Stimulated activated CD4-positive, alpha-beta T cell treated with anti-CD3 and anti-CD28 coated beads, Interleukin-2, amount 100 ng/mL, for 48 hours (primary cell): ENCODE data around the gene AGPAT2.

ENCODE experiments used
- DNase-seq, 2 donors: peaks; one replicate each; pipeline ENCODE4 v3.0.0-alpha.2; 2020

AGPAT2 gene

DNA sequence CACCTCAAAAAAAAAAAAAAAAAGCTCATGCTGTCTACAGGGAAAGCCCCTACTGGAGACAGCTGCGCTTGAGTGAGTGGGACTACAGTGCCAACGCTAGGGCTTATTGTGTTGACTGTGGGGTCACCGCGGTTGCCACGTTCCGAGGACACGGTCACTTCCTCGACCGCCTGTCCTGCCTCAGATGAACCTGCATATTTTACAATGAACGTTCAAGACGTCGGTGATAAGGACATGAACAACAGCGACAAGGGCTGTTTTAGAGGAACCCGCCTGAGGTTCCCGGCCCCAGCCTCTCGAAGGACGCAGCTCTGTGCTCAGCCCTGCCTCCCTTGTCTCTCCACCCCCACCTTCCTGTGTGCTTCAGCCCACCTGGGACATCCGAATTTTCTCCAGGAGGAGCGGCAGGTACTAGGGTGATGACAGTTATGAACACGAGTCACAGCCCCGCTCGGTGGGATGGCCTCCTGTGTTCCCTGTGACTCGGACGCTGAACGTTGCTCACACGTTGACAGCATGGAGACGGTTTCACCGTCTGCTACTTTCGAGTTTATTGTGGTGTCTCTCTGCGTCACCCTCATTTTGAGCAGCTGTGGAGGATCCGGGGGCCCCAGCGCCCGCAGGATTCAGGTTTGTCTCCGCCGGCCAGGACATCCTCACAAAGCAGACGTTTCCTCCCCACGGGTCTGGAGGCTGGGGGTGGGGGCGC, 13.9 kb upstream of the AGPAT2 start:
- DNase-seq = peak; percentile 64

DNA sequence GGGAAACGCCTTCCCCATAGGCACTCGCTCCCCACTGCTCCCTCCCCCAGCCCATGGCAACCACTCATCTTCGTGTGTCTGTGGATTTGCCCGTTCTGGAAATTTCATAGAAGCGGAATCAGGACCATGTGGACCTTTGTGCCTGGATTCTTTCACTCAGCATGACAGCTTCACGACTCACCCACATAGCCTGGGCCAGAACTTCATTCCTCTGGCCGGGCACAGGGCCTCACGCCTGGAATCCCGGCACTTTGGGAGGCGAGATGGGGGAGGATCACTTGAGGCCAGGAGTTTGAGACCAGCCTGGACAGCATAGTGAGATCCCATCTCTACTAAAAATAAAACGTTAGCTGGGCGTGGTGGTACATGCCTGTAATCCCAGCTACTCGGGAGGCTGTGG, 13.0 kb upstream of the AGPAT2 start:
- DNase-seq = no peak

DNA sequence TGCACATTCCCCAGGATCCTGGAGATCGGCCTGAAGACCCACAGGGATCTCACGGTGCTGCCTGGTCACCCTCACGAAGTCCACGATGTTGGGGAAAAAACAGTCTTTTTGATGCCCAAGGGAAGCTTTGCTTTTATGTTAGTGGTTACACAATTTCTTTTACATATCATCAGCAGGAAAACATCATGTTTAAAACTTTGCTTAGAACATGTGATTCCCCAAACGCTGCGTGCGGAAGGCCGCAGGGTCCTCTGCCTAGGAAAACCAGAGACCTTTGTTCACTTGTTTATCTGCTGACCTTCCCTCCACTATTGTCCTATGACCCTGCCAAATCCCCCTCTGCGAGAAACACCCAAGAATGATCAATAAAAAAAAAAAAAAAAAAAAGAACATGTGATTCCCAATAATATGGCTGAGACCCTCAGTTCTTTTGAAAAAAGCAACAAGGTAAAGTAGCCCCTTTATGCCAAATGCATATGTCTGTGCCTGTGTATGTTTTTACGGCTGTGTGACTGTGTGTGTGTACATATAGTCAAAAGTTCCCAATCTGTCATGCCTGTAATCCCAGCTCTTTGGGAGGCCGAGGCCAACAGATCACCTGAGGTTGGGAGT, 11.5 kb upstream of the AGPAT2 start:
- DNase-seq = no peak

DNA sequence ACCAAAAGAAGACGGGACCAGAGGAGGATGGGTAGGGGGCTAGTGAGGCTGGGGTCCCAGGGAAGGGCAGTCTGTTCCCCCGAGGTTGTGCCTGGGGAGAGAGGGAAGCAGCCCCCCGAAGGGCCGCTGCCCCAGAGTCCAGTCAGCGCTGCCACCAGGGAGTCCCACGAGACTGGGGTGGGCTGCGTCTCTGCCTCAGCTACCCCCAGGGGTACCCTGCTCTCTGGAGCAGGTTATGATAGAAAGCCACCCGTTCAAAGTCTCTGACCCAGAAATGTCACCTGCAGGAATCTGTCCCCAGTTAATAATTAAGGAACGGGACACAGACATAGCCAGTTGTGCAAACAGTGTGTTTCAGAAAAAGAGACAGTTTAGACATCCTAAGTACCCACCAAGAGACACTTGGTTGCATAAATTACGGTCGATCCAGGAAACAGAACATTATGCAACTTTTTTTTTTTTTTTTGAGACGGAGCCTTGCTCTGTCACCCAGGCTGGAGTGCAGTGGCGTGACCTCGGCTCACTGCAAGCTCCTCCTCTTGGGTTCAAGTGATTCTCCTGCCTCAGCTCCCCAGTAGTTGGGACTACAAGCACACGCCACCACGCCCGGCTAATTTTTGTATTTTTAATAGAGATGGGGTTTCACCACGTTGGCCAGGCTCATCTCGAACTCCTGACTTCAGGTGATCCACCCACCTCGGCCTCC, 10.7 kb upstream of the AGPAT2 start:
- DNase-seq = no peak

DNA sequence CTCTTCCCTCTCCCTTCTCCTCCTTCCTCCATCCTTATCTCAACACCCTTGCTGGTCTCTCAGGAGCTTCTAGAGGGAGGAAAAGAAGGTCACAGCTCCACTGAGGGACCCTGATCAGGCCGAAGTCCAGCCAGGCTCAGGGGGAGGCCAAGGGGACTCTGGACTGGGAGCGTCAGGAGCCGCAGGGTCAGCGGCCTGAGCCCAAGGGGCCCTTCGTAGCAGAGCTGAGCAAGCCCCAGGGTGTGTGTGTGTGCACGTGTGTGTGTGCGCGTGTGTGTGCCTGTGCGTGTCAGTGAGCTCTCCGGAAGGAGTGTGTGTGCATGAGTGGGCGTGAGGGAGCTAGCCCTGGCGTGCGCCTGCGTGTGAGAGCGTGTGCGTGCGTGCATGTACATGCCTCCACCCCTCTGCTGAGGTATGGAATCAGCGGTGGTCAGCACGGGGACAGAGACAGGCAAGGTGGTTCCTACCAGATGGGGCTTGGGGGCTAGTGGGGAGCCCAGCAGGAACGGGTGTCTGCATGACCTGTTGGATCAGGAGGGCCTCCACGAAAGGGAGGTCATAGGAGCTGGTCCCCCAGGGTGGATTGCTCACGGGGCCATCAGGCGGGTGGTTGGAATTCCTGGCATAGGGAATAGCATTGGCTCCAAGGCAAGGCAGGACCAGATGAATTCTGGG, 10.0 kb upstream of the AGPAT2 start:
- DNase-seq = no peak

DNA sequence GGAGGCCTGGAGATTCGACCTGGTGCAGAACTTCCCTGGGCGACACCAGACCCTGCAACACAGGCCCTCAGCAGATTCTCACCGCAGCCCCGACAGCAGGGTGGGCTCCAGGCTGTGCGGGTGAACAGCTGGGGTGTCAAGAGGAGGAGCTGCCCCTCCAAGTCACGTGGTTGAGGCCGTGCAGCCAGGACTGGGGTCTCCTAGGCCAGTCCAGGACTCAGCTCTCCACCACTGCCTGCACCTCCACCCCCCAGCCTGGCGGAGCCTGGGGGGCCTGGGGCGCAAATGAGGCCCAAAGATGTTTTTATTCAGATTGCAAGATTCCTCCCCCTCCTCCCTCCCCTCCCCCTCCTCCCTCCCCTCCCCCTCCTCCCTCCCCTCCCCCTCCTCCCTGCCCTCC, 9.2 kb upstream of the AGPAT2 start:
- DNase-seq = no peak

DNA sequence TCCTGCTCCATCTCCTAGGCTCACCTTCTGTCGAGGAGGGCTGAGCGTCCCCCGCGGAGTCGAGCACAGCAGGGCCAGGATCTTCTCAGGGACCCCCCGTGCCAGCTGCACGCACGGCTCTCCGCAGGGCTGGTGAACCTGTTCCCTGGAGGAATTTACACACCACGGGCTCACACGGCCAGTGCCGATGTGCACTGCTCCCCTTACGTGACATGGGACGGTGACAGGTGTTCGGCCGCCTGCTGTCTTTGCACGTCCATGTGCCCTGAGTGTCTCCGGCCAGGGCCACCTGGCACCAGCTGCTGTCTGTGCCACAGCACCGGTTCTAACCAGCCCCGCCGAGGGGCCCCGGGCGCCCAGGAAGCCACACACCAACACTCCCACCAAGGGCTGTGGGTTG, 8.7 kb upstream of the AGPAT2 start:
- DNase-seq = no peak

DNA sequence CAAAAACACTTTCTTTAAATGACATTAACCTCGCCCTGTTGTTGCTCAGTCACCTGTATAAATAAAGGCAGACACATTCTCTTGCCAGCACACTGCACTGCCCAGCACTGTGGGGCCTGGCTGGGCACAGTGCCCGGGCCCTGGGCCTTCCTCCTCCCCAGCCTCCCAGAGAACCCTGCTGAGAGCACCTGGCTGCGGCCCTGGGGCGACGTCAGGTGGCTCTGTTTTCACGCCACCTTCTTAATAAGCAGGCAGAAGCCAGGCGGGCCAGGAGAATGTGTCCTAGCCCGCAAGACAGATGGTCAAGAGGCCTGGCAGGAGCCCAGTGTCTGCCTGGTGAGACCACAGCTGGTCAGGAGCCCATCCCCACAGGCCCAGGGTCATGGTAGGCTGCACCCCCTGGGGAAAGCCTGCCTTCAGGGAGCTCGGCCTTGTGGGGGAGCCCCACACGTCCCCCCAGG, 8.2 kb upstream of the AGPAT2 start:
- DNase-seq = no peak

DNA sequence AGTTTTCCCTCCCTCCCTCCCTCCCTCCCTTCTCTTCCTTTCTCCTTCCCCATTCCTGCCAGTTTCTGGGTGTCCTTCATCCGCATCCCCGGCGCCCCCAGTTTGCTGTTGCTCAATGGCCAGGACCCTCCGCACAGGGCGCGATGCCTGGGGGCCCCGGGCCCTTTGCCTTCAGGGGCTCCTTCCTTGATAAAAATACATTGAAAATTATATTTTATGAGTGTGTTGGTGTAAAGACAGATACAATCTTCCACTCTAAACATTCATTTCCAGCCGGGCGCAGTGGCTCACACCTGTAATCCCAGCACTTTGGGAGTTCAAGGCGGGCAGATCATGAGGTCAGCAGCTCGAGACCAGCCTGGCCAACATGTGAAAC, 7.6 kb upstream of the AGPAT2 start:
- DNase-seq = no peak

DNA sequence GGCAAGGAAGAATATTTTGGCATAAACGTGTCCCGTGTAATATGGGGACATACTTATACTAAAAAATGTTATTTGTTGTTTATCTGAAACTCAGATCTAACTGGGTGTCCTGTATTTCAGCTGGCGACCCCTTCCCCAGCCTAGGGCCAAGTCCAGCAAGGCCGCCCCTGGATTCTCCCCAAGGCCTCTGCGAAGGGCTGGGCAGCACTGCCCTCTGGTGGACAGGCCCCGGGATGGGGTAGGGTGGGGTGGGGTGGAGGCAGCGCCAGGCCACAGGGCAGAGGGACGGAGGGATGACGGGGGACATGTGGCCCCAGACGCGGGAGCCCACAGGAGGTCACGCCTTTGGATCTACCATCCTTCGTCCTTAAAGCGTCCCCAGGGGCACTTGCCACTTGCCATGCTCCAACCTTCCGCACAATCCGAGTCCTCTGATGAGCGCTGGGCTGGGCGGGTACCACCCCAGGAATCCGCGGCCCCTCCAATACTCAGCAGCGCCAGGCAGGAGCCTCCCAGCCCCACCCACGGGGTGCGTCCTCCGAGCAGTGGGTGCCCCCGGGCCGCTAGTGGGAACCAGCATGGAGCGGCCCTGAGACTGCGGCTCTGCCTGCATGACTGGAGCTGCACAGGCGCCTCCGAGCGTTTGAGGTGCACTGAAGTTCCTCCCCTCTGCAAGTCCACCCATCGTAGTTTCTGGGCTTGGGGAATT, 7.1 kb upstream of the AGPAT2 start:
- peak; percentile 43 to 52 for DNase-seq

DNA sequence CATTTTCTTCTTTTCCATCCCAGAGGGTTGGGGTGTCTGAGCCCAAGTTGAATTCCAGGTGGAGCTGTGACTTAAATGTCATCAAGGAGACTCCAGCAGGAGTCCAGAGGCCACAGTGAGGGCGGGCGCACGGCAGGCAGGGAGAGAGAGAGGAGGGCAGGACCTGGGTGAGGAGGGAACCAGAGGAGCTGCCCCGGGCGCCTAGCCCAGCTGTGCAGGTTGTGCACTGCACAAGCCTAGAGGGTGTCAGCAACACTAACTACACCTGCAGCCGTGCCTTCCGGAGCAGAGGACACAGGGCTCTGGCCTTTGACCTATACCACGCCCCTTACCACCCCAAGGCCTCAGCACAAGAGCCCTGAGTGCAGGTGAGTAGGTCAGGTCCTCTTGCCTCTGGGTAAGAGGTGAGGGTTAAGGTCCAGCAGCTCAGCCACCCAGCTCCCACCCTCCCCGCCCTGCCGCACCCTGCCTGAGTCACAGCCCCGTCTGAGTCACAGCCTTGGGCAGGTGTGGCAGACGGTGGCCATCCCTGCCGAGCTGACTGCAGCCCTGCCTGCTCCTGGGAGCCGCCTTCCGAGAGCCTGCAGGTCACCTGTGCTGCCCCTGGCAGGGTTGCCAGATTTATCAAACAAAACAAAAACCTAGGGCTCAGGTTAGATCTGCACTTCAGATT, 6.4 kb upstream of the AGPAT2 start:
- no peak for DNase-seq

DNA sequence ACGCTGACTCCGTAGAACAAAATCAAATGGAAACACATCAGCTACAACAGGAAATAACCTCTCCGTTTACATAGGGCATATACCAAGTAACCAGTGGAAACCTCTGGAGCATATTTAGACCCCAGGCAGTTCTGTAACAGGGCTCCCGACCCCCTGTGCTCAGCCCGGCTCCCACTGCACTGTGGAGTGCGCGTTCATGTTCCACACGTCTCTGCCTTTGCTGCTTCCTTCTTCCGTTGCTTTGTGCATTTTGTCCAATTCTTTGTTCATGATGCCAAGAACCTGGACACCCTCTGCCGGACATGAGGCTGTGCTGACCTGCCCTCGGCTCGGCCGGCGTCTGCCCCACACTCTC, 5.9 kb upstream of the AGPAT2 start:
- no peak for DNase-seq

DNA sequence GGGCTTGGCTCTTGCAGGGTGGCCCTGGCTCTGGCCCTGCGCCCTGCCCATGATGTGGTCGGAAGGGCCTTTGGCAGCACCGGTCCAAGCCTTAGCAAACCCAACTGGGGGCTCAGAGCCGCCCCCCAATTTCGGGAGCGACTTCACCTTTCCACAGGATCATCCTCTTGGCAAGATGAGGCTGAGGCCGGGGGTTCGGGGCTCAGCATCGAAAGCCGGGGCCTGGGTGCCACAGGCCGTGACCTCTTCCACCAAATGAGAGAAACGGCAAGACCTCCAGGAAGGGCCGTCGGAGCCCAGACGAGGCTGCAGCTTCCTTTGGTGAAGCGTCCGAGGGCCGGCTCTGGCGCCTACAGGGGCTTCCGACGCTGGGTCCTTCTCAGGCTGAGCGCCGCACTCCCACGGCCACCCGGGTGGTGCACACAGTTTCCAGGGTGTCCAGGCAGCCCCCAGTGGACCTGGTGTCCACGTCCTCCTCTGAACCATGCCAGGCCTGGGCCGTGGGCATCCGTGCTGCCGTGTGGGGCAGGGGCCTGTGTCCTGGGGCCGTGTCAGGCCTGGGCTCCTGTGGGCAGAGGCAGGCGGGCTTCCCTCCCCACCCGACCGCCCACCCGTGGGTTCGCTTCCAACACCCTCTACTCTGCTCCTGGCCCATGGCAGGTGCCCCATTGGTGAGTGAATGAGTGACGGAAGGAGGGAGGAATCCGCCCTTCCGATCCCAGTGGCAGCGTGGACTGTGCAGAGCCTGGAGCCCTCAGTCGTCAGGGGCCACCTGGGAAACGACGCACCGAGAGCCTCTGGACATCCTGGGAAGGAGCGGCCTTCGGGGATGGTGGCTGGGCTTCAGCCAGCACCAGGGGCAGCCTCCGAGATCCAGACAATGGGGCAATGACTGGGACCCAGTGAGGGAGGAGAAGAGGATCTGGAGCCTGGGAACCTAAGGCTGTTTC, 5.2 kb upstream of the AGPAT2 start:
- DNase-seq = no peak

DNA sequence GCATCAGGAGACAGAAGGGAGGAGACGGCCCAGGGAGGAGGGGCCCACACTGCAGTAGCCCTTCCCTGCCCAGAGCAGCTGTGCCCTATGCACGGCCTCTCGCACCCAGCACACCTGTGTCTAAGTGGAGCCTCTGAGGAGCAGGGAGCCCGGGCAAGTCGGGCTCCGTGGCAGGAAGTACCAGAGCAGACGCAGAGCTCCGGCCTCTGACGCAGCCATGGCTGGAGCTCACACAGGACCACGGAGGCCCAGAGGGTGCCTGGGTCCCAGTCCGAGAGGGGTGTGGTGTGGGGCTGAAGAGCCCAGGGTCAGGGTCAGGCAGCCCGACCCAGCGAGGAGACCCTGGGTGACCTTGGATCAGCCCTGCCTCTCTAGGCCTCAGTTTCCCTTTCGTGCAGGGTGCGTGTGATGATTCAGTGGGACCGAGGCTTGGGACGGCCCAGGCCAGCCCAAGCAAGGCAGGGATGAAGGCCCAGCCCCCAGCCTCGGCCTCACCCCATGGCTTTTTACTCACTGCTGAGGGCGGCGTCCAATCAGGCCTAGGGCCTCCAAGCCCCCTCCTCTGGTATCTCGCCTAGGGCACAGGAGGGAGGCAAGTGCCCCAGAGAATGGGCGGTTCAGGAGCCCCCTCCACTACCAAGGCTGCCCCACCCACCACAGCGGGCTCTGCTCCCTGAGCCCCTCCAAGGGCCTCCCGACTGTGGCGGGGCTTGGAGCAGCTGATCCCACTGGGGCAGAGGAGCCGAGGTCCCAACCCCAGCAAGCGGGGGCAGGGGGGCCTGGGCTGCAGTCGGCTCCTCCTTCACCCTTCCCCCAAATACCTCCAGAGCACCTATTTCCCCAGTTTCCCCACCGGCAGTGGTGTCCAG, 4.3 kb upstream of the AGPAT2 start:
- no peak for DNase-seq

DNA sequence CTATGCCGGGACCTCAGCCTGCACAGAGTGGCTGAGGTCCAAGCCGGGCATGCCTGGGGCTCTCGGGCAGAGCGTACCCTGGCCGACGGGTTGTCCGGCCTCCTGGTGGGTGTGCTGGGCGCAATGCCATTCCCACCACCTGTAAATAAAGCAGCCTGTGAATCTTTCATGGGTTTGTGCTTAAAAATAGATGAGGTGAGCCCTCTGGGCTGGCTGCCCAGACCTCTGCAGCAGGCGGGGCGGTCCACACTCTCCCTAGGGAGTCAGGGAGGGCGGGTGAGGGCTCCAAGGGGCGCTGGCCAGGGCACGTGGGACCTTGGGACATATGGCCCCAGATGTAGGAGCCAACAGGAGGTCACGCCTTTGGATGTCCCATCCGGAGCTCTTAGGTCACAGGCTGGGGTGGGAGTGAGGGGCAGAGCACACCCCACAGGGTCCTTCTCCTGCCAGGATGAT, 3.6 kb upstream of the AGPAT2 start:
- no peak for DNase-seq

DNA sequence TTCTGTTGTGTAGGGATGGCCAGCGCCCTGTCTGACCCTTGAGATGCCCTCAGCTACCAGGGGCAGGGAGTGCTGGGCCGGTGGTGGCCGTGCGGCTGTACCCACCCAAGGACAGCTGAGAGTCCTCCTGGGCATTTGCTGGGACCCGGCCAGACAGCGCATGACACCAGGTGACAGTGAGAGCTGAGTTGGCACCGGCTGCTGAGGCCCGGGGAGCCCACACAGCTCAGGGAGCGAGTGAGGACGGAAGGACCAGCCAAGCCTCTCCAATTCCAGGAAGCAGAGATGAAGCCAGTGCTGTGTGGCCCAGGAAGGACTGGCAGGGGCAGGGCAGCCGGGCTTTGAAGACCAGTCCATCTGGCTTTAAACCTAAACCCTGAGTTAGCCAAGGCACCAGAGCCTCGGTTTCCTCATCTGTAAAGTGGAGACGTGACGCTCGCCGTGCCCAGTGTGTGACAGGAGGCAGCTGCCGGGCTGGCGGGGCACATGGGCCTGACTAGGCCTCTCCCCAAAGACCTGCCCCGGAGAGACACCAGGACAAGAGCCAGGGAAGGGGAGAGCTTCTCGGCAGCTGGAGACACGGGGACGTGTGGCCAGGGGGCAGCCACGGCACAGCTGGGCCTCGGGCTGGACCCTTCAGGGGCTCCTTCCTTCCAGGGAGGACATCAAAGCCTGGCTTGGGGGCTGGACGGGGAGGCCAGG, 3.0 kb upstream of the AGPAT2 start:
- no peak for DNase-seq

DNA sequence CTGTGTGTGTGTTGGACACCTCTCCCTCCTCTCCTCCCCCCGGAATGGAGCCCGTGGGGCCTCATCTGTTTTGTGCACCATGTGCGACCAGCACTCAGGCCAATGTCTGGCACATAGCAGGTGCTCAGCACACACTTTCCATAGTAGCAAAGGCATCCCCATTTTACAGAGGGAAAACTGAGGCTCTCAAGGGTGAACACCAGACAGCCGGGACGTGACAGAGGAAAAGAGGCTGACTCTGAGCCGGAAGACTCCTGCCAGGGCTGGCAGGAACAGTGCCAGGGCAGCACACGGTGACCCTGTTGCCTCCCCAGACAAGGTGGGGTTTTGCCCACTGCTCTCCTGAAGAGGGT, 1.8 kb upstream of the AGPAT2 start:
- DNase-seq = no peak

DNA sequence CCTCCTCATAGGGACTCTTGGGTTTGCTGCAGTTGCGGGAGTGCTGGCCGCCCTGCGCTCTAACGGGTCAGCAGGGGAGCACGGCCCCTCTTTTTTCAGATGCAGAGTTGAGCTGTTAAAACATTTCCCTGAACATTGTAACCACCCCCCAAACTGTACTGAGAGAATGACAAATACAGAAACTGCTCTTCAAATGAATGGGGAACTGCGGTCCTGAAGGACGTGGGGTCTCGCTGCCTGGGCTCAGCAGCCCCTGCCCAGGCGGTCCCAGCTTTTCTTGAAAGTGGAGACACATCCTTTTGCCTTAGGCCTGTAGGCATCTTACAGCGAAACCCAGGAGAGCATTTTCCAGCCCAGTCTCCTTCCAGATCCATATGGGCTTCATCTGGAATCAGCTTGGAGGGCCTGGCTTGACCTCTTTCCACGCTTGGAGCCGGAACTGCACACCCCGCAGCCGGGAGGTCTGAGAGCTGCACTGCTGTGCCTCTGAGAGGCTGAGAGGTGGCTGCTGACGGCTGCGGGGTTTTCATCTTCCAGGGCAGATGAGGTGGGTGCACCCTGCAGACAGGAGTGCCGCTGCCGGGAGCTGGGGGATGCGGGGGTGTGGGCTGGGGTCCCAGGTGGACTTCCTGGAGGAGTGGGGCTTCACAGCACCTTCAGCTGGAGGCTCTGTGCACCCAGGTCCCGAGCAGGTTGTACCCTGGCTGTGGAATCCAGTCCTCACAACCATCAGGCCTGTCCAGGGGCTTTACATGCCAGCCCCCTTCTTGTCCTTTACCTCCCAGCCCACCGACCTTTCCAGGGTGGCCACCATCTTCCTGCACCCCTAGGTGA, 1.2 kb upstream of the AGPAT2 start:
- no peak for DNase-seq

DNA sequence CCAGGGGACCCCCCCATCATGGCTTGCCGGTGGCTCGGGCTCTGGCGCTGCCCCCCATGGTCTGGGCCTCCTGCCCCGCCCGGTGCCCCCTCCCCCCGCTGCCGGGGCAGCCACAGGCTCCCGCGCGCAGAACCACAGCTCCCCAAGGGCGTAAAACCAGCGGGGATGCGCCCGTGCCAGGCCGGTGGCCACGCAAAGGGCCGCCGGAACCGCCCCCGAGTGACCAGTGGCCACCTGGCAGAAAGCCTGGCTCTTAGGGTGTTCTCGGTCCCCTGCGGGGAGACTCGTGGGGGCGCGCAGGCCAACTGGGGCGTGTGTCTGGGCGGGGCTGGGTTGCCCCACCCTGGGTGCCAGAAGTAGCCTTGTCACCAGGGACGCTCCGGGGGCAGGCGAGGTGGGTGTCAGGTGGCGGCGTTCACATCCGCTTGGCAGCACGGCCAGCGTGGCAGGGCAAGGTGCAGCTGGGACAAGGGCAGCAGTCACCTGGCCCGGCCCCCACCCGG, 515 bp upstream of the AGPAT2 start:
- no peak for DNase-seq
